GM18868 (cell line): Measurements from ENCODE around the gene OSM.
A peak's percentile ranks its signal among the peaks of the same experiment; 100 is the strongest.

ENCODE experiments used
- ATAC-seq: cut with Tn5 transposase; IDR thresholded peaks from one replicate; pipeline ENCODE4 v1.9.1; 2021; ENCODE audit warnings: mild to moderate bottlenecking, moderate library complexity; ENCODE audit not compliant: unreplicated experiment

The OSM gene

GRCh38 chr22:30297991-30298701 lies 31.5 kb upstream of the OSM start:
- no peak for ATAC-seq

DNA sequence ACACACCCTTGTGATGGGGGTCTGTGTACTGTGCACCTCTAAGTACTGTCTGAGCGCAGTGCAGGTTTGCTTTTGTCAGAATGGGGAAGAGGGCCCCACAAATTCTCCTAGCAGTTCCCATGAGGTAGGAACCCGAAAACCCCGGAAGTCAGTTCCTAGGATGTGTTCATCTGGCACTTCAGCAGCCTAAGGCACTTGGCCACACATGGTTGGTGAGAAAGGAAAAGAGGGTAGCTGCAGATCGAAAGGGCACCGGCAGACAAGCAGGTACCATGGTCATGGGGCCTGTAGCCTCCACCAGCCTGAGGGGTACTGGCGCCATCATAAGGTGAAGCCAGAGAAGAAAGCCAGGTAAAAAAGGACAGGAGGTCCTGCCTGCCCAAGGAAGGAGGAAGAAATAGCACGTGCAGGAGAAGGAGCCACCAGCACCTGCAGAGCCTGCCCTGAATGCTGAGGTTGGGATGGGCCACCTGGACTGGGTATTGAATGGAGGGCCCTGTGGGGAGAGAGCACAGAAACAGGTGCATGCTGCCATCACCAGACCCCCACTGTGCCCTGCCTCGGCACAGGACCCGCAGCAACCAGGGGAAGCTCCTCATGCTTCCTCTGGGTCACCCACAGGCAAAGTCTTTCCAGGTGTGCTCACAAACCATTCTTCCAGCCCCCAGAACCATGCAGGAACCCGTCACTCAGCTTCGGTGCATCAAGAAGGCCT lies 30.8 kb upstream of the OSM start:
- ATAC-seq: no peak

DNA sequence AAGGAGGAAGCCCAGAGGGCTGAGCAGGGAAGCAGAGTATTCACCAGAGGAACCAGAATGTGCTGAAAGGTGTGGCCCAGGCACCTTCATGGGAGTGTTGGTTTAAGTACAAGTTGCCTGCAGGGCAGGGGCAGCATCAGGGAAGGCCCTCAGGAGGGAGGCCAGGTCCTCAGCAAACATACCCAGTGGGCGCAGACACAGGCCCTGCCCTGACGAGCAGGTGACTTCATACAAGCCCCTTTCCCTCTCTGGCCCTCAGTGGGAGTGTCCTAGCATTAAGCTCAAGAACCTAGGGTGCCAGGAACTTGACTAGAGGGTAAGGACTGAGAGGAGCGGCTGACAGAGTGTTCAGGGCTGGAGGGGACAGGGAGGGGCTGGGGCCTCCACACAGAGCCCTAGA lies 30.2 kb upstream of the OSM start:
- ATAC-seq: no peak

- no peak for ATAC-seq
Measured at GRCh38 chr22:30296324-30296723, 29.7 kb upstream of the OSM start.

- no peak for ATAC-seq
Measured at GRCh38 chr22:30295576-30295975, 28.9 kb upstream of the OSM start.

DNA sequence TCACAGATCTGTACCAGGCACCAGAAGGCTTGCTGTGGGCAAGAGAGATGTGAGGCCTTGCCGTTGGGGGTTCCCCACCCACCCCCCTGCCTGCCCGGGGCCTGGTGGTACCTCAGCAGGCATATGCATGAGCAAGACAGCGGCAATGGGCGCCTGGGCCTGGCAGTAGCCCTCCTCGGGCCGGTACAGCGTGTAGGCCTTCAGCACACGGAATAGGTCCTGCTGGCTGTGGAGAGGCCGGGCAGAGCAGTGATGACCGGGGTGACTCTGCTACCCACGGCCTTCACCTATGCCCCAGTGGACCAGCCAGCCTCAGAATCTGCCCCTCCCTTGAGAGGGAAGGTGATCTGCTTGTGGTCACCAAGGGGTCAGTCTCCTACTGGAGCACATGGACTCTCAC lies 28.2 kb upstream of the OSM start:
- no peak for ATAC-seq

GRCh38 chr22:30294066-30294465 lies 27.4 kb upstream of the OSM start:
- ATAC-seq: no peak

GRCh38 chr22:30293026-30293425 lies 26.4 kb upstream of the OSM start:
- ATAC-seq: no peak

DNA sequence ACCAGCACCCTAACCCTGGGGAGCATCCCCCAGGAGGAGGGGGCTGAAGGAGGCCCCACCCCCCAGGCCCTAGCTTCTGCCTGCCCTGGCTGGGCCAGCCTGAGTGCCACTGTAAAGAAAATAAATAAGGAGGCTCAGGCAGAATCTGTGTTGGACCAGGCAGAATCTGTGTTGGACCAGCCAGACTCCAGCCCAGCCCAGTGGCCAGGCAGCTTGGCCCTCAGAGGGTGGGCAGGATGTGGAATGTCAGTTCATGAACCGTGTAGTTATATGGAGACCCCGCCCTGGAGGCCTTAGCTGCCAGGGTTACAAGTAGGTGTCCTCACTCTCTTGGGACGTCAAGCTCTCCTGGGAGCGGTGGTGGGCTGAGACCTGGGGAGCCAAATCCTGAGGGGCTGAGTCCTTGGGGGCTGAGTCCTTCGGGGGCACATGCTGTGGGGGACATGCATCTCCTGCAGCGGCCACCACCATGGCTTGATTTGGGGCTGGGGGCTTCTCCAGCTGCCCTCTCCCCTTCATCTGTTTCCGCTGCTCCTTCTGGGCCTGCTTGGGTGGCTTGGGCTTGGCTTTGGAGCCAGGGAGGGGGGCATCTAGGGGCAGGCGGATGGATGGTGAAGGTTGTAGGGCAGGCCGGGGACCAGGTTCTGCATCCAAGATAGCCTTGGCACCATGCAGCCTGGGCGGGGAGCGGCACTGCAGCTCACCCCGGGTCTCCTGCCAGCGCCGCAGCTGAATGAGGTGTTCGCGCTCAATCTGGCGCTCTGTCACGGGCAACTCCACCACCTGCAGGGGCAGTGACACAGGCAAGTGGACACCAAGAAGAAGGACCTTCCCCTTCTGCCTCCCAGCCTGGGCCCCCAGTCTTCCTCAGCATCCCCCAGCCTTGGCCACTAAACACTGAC lies 25.7 kb upstream of the OSM start:
- no peak for ATAC-seq

- no peak for ATAC-seq
Measured at GRCh38 chr22:30291058-30291892, 24.6 kb upstream of the OSM start.

GRCh38 chr22:30290342-30291057 lies 23.8 kb upstream of the OSM start:
- ATAC-seq: no peak

- peak; percentile 20 for ATAC-seq
Measured at GRCh38 chr22:30289980-30290313, 23.3 kb upstream of the OSM start.

DNA sequence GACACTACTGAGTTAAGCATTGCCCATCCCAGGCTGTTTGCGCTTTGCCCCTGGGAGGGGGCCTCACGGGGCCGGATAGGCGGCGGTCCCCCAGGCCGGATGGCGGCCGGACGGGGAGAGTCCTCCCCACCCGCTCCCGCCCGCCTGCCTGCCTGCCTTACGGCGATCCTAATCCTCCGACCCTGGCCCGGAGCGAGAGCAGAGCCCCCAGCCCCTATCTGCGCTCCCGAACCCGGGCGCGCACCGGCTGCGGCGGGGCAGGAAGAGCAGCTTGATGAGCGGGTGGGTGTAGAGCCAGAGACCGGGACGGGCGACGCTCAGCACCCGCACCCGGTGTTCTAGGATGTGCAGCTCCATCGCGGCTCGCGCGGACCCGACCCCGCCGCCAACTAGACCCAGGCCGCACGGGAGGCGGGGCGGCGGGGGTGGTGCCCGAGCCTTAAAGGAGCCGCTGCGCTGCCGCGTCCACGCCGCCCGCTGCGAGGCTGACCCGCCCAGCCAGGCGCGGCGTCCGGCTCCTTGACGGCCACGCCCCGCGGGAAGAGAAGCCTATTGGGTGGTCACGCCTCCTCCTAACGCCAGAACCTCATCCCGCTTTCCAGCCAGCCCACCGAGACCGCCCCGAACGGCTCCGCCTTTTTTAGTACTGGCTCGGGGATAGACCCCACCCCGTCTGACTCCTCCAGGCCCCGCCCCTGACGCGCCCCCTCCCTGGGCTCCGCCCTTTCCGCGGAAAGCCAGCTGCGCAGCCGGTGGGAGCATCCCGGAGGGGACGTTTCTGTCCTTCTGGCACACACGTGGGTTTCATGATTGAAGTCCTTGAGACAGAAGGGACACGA lies 22.7 kb upstream of the OSM start, which contains the start of gene CASTOR1:
TSS of gene CASTOR1 (minus strand) at position 365 of the 839 bp plus-strand sequence. CDS start at position 357, 8 bp downstream.
- ATAC-seq: peak; percentile 71

- ATAC-seq: no peak
Measured at GRCh38 chr22:30288419-30289140, 21.9 kb upstream of the OSM start.

DNA sequence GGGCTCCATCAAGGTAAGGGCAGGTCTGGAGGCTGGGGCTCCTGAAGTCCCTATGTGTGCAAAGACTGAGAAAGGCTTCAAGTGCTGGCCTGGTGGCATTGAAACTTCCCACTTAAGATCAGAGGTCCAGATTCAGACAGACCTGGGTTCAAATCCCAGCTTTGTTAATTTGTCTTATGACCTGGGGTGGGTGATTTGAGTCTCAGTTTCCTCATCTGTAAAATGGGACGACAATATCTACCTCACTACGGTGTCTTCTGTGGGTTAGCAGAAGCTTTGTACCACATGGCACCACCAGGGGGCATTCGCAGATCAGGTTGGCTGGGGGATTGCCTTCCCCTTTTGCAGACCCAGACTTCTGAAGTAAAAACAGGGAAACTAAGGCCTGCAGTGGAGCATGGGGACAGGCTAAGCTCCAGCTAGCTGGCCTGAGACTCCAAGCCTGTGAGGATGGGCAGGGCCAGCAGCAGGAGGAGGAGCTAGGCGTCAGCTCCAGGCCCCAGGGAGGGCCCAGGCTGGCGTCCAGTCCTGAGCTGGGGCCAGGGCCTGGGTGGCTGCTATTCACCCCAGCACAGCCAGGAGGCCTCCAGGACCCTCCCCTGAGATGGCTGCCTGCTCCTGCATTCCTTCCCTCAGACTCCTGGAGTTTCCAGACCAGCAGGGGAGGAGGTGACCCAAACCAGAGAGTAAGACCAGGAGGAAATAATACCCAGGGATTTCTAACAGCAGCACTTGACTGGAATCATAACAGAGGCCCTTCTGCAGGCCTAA lies 21.2 kb upstream of the OSM start:
- ATAC-seq: no peak

- no peak for ATAC-seq
Measured at GRCh38 chr22:30286813-30287647, 20.4 kb upstream of the OSM start.

DNA sequence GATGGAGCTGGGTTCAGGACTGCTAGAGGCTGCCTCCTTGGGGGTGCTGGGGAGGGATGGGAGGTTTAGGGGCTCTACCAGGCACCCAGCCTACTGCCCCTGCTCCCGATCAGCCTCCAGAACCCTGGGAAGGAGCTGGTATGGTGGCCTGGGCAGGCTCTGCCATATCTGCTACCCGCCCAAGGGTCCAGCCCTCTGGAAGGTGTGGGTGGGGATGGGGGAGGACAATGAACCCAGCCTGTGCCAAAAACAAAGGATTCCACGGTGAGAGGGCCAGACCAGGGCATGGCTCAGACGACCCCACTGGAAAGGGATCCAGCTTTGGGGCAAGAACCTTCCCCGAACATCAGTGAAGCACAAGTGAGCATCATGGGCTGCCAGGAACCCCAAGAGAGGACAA lies 19.7 kb upstream of the OSM start:
- ATAC-seq: no peak
